SK-N-SH treated with all-trans-retinoic acid at 6 μM for 48 hours (cell line): ENCODE measurements around the gene POU1F1.

ENCODE experiments used
- ARNTL ChIP-seq: fragments of 450-650 bp; formaldehyde crosslinking; IDR thresholded peaks from 2 replicates; pipeline ENCODE4 v1.5.0; 2020; ENCODE audit warnings: low read depth, mild to moderate bottlenecking, moderate library complexity, borderline replicate concordance
- CREB5 ChIP-seq: fragments of 250-450 bp; sonication (Bioruptor Pico); IDR thresholded peaks from 2 replicates; pipeline ENCODE4 v1.5.1; 2020; ENCODE audit warnings: low read depth, mild to moderate bottlenecking, moderate library complexity
- CSDC2 ChIP-seq: fragments of 250-450 bp; sonication (Bioruptor Pico); IDR thresholded peaks from 2 replicates; pipeline ENCODE4 v1.5.0; 2020; ENCODE audit warnings: mild to moderate bottlenecking, moderate library complexity
- CSRNP3 ChIP-seq: fragments of 250-450 bp; sonication (Bioruptor Pico); IDR thresholded peaks from 2 replicates; pipeline ENCODE4 v1.5.1; 2021; ENCODE audit warnings: mild to moderate bottlenecking, moderate library complexity
- ESRRG ChIP-seq: fragments of 250-450 bp; sonication (Bioruptor Pico); IDR thresholded peaks from 2 replicates; pipeline ENCODE4 v1.6.1; 2021; ENCODE audit warnings: mild to moderate bottlenecking
- PATZ1 ChIP-seq: fragments of 250-450 bp; sonication (Bioruptor Pico); IDR thresholded peaks from 2 replicates; pipeline ENCODE4 v1.8.0; 2020; ENCODE audit warnings: mild to moderate bottlenecking, moderate library complexity, borderline replicate concordance
- POU6F1 ChIP-seq: fragments of 250-450 bp; sonication (Bioruptor Pico); IDR thresholded peaks from 2 replicates; pipeline ENCODE4 v1.8.0; 2021; ENCODE audit warnings: low read depth, mild to moderate bottlenecking, moderate library complexity, borderline replicate concordance
- PPARA ChIP-seq: fragments of 250-450 bp; sonication (Bioruptor Pico); IDR thresholded peaks from 2 replicates; pipeline ENCODE4 v1.5.0; 2020; ENCODE audit warnings: mild to moderate bottlenecking, borderline replicate concordance
- RARB ChIP-seq: fragments of 250-450 bp; sonication (Bioruptor Pico); IDR thresholded peaks from 2 replicates; pipeline ENCODE4 v1.8.0; 2021; ENCODE audit warnings: mild to moderate bottlenecking, moderate library complexity
- TOX ChIP-seq: fragments of 250-450 bp; sonication (Bioruptor Pico); IDR thresholded peaks from 2 replicates; pipeline ENCODE4 v1.8.0; 2021; ENCODE audit warnings: mild to moderate bottlenecking, moderate library complexity, borderline replicate concordance
- ZFP3 ChIP-seq: fragments of 250-450 bp; sonication (Bioruptor Pico); IDR thresholded peaks from 2 replicates; pipeline ENCODE4 v1.5.0; 2020; ENCODE audit warnings: mild to moderate bottlenecking, moderate library complexity
- ZFP30 ChIP-seq: fragments of 450-650 bp; formaldehyde crosslinking; IDR thresholded peaks from 2 replicates; pipeline ENCODE4 v1.5.0; 2022; ENCODE audit warnings: mild to moderate bottlenecking, moderate library complexity
- ZNF565 ChIP-seq: fragments of 450-650 bp; formaldehyde crosslinking; conservative IDR thresholded peaks from 2 replicates; pipeline ENCODE4 v1.5.0; 2020; ENCODE audit warnings: low read depth, mild to moderate bottlenecking, moderate library complexity
- ZNF8 ChIP-seq: fragments of 450-650 bp; formaldehyde crosslinking; IDR thresholded peaks from 2 replicates; pipeline ENCODE4 v1.5.0; 2020; ENCODE audit warnings: mild to moderate bottlenecking, moderate library complexity

- TF ChIP-seq CSRNP3 (CRISPR knock-in tag): no peak
- TF ChIP-seq PPARA (CRISPR knock-in tag): no peak
- TF ChIP-seq CREB5 (CRISPR knock-in tag): no peak
- TF ChIP-seq TOX (CRISPR knock-in tag): no peak
- TF ChIP-seq ZFP30 (CRISPR knock-in tag): no peak
- TF ChIP-seq PATZ1 (CRISPR knock-in tag): no peak
- no peak for TF ChIP-seq ZNF8 (CRISPR knock-in tag)
- no peak for TF ChIP-seq POU6F1 (CRISPR knock-in tag)
- no peak for TF ChIP-seq ZFP3 (CRISPR knock-in tag)
- no peak for TF ChIP-seq RARB (CRISPR knock-in tag)
- no peak for TF ChIP-seq ZNF565 (CRISPR knock-in tag)
- TF ChIP-seq CSDC2 (CRISPR knock-in tag): no peak
- TF ChIP-seq ESRRG: no peak
- no peak for TF ChIP-seq ARNTL (CRISPR knock-in tag)
These were observed 42.2 kb upstream of the POU1F1 start for GRCh38 chr3:87318617-87319021.
